Measurements from ENCODE around the gene PPME1. TPM values are rescaled to one million over a fixed set of nuclear protein-coding genes. Genes with fewer than 3 reads are reported as not detected.
"Not testable (repeated sequence)": the region's sequence is repeated elsewhere in the genome, so short reads cannot be mapped to it uniquely, and the experiment has no call there.

The PPME1 gene
- total RNA-seq, 1 donor from 2014 or later, result 53.4 TPM

- H3K36me3 Mint-ChIP-seq (ENCODE audit: low read depth), result peaks cover 6% of the 10 kb centered on the region
- DNase-seq (ENCODE audit: low read depth, low spot score), result no peak
- H3K4me3 Mint-ChIP-seq, result no peak overlapping the region
- H3K9me3 Mint-ChIP-seq, result no peaks in the 10 kb centered on the region
- H3K27me3 Mint-ChIP-seq (ENCODE audit: low read depth), result no peaks in the 10 kb centered on the region
- TF ChIP-seq, protein P1, sequence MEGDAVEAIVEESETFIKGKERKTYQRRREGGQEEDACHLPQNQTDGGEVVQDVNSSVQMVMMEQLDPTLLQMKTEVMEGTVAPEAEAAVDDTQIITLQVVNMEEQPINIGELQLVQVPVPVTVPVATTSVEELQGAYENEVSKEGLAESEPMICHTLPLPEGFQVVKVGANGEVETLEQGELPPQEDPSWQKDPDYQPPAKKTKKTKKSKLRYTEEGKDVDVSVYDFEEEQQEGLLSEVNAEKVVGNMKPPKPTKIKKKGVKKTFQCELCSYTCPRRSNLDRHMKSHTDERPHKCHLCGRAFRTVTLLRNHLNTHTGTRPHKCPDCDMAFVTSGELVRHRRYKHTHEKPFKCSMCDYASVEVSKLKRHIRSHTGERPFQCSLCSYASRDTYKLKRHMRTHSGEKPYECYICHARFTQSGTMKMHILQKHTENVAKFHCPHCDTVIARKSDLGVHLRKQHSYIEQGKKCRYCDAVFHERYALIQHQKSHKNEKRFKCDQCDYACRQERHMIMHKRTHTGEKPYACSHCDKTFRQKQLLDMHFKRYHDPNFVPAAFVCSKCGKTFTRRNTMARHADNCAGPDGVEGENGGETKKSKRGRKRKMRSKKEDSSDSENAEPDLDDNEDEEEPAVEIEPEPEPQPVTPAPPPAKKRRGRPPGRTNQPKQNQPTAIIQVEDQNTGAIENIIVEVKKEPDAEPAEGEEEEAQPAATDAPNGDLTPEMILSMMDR (conservative IDR thresholded peaks at IDR 0.05), result no peak
- H3K27ac Mint-ChIP-seq (ENCODE audit: unreplicated experiment), result no peak overlapping the region
- H3K4me1 Mint-ChIP-seq, result peaks cover 7% of the 10 kb centered on the region
These were observed 31.8 kb upstream of the PPME1 start for GRCh38 chr11:74139151-74139918.

DNA sequence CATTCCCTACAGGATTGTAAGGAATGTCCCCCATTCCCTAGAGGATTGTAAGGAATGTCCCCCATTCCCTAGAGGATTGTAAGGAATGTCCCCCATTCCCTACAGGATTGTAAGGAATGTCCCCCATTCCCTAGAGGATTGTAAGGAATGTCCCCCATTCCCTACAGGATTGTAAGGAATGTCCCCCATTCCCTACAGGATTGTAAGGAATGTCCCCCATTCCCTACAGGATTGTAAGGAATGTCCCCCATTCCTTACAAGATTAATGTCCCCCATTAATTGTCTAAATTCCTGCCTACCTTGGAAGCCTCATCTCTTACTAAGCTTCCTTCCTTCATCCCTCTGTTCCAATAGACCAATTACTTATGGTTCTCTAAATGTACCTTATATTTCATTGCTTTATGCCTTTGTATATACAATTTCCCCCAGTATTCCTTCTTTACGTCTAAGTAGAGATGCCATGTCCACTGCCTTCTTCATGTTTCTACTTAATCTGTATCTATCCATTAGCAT, 31.1 kb upstream of the PPME1 start:
- not testable (repeated sequence) for DNase-seq (ENCODE audit: low read depth, low spot score); H3K27me3 Mint-ChIP-seq (ENCODE audit: low read depth); H3K36me3 Mint-ChIP-seq (ENCODE audit: low read depth); H3K27ac Mint-ChIP-seq (ENCODE audit: unreplicated experiment); H3K4me3 Mint-ChIP-seq; H3K9me3 Mint-ChIP-seq; H3K4me1 Mint-ChIP-seq

DNA sequence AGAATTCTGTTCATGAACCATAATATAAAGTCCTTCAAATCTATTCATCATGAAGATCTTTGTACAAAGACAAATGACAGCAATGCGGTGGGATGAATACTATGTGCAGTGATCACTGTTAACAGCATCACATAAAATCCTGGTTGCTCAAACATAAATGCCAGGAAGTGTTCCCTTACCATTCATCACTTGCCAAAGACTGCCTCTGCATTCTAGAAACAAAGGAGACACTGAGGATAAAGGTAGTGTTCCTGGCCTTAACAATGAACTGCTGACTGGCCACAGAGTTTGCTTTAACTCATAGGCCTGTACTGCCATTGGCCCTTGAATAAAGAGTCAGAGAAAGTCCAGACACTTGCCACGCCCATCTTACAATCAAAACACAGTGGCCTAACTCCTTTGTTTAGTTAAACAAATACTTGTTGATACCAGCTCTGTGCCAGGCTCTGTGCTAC, 29.8 kb upstream of the PPME1 start:
- Mint-ChIP-seq H3K4me3 (no peak overlapping the region), H3K4me1 (peaks cover 7% of the 10 kb centered on the region), H3K9me3 (no peaks in the 10 kb centered on the region), H3K27ac (ENCODE audit: unreplicated experiment) (no peak overlapping the region), H3K27me3 (ENCODE audit: low read depth) (no peaks in the 10 kb centered on the region), H3K36me3 (ENCODE audit: low read depth) (peaks cover 11% of the 10 kb centered on the region)
- DNase-seq (ENCODE audit: low read depth, low spot score), result no peak
- TF ChIP-seq, protein P1 (conservative IDR thresholded peaks at IDR 0.05), result no peak

- no peak overlapping the region for H3K4me3 Mint-ChIP-seq
- no peak overlapping the region for H3K27ac Mint-ChIP-seq (ENCODE audit: unreplicated experiment)
- peaks cover 11% of the 10 kb centered on the region for H3K36me3 Mint-ChIP-seq (ENCODE audit: low read depth)
- H3K27me3 Mint-ChIP-seq (ENCODE audit: low read depth), result no peaks in the 10 kb centered on the region
- peaks cover 7% of the 10 kb centered on the region for H3K4me1 Mint-ChIP-seq
- TF ChIP-seq, protein P1 (conservative IDR thresholded peaks at IDR 0.05), result no peak
- no peaks in the 10 kb centered on the region for H3K9me3 Mint-ChIP-seq
- no peak for DNase-seq (ENCODE audit: low read depth, low spot score)
These were observed 29.2 kb upstream of the PPME1 start for GRCh38 chr11:74141908-74142307.

- no peak overlapping the region for H3K4me3 Mint-ChIP-seq
- no peaks in the 10 kb centered on the region for H3K27me3 Mint-ChIP-seq (ENCODE audit: low read depth)
- DNase-seq (ENCODE audit: low read depth, low spot score), result no peak
- TF ChIP-seq, protein P1 (conservative IDR thresholded peaks at IDR 0.05), result no peak
- H3K9me3 Mint-ChIP-seq, result no peaks in the 10 kb centered on the region
- H3K4me1 Mint-ChIP-seq, result peaks cover 7% of the 10 kb centered on the region
- H3K36me3 Mint-ChIP-seq (ENCODE audit: low read depth), result peaks cover 11% of the 10 kb centered on the region
- no peak overlapping the region for H3K27ac Mint-ChIP-seq (ENCODE audit: unreplicated experiment)
These were observed 28.5 kb upstream of the PPME1 start for GRCh38 chr11:74142624-74143023.

- no peak overlapping the region for H3K4me3 Mint-ChIP-seq
- no peaks in the 10 kb centered on the region for H3K9me3 Mint-ChIP-seq
- H3K27me3 Mint-ChIP-seq (ENCODE audit: low read depth), result no peaks in the 10 kb centered on the region
- TF ChIP-seq, protein P1 (conservative IDR thresholded peaks at IDR 0.05), result no peak
- H3K4me1 Mint-ChIP-seq, result peaks cover 9% of the 10 kb centered on the region
- H3K27ac Mint-ChIP-seq (ENCODE audit: unreplicated experiment), result no peak overlapping the region
- no peak for DNase-seq (ENCODE audit: low read depth, low spot score)
- H3K36me3 Mint-ChIP-seq (ENCODE audit: low read depth), result peaks cover 8% of the 10 kb centered on the region
These were observed 26.5 kb upstream of the PPME1 start for GRCh38 chr11:74144592-74144991.

All from neural crest cell (in vitro differentiated cells).